Rectal smooth muscle tissue (tissue), 1 donor: ENCODE data around the gene KRTAP23-1.

ENCODE experiments used
- H3K27ac ChIP-seq: one replicate; pipeline ENCODE4 v1.7.0; 2013; ENCODE audit warnings: low read depth, low read length, inconsistent platforms
- H3K27me3 ChIP-seq: one replicate; pipeline ENCODE4 v1.7.0; 2013; ENCODE audit warnings: low read length; ENCODE audit not compliant: control insufficient read depth, insufficient read depth
- H3K36me3 ChIP-seq: one replicate; pipeline ENCODE4 v1.7.0; 2013; ENCODE audit warnings: low read length; ENCODE audit not compliant: control insufficient read depth, insufficient read depth
- H3K4me1 ChIP-seq: one replicate; pipeline ENCODE4 v1.7.0; 2013; ENCODE audit warnings: low read length; ENCODE audit not compliant: control insufficient read depth, insufficient read depth
- H3K4me3 ChIP-seq: one replicate; pipeline ENCODE4 v1.7.0; 2013; ENCODE audit warnings: low read length
- H3K9ac ChIP-seq: one replicate; pipeline ENCODE4 v1.7.0; 2013; ENCODE audit warnings: low read length

The KRTAP23-1 gene

GRCh38 chr21:30348506-30348905 is at the start of gene KRTAP23-1:
KRTAP23-1 (minus strand) TSS chr21:30348606; CDS start chr21:30348606, 0 bp downstream.
- Histone ChIP-seq H3K27ac (no peak within 1 kb of the TSS), H3K4me1 (no peaks in the 10 kb centered on the region), H3K4me3 (no peak within 1 kb of the TSS), H3K27me3 (no peaks in the 10 kb centered on the region), H3K9ac (no peak within 1 kb of the TSS), H3K36me3 (no peaks in the 10 kb centered on the region)

- no peak within 1 kb of the TSS for H3K27ac ChIP-seq
- H3K9ac ChIP-seq: no peak within 1 kb of the TSS
- H3K36me3 ChIP-seq: no peaks in the 10 kb centered on the region
- no peaks in the 10 kb centered on the region for H3K27me3 ChIP-seq
- H3K4me1 ChIP-seq: no peaks in the 10 kb centered on the region
- H3K4me3 ChIP-seq: no peak within 1 kb of the TSS
Observed at GRCh38 chr21:30395731-30396130, 47.3 kb upstream of the KRTAP23-1 start, which contains the start of gene KRTAP13-1. KRTAP13-1 (plus strand) TSS chr21:30396031; CDS start chr21:30396087, 56 bp downstream.

GRCh38 chr21:30391492-30392025 is 43.2 kb upstream of the KRTAP23-1 start:
- H3K9ac ChIP-seq: no peak overlapping the region
- H3K27ac ChIP-seq: no peak overlapping the region
- H3K4me1 ChIP-seq: no peaks in the 10 kb centered on the region
- H3K4me3 ChIP-seq: no peak overlapping the region
- no peaks in the 10 kb centered on the region for H3K27me3 ChIP-seq
- H3K36me3 ChIP-seq: no peaks in the 10 kb centered on the region

DNA sequence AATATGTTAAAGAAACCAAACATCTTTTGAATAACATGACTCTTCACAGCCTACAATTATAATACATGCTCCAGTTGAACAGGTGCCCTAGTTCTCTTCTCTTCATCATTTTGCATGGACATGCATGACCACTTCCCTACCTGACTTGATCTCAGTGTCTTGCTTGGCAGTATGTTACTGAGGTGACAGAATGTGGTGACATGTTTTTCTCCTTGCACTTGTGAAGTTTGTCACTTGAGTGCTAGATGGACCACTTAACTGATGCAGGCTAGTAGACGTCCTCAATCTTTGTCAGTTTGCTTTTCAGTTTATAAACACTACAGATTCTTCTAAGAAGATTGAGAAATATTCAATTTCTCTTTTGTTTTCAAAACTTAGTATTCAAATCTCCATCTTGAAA is 33.8 kb upstream of the KRTAP23-1 start:
- H3K27me3 ChIP-seq: no peaks in the 10 kb centered on the region
- H3K36me3 ChIP-seq: no peaks in the 10 kb centered on the region
- H3K9ac ChIP-seq: no peak overlapping the region
- no peaks in the 10 kb centered on the region for H3K4me1 ChIP-seq
- no peak overlapping the region for H3K27ac ChIP-seq
- H3K4me3 ChIP-seq: no peak overlapping the region

- no peaks in the 10 kb centered on the region for H3K27me3 ChIP-seq
- no peak within 1 kb of the TSS for H3K4me3 ChIP-seq
- no peak within 1 kb of the TSS for H3K27ac ChIP-seq
- no peak within 1 kb of the TSS for H3K9ac ChIP-seq
- no peaks in the 10 kb centered on the region for H3K4me1 ChIP-seq
- H3K36me3 ChIP-seq: no peaks in the 10 kb centered on the region
Observed at GRCh38 chr21:30372139-30372770, 23.8 kb upstream of the KRTAP23-1 start, which contains the start of gene KRTAP13-2. KRTAP13-2 (minus strand) TSS chr21:30372271; CDS start chr21:30372213, 58 bp downstream.

- H3K36me3 ChIP-seq: no peaks in the 10 kb centered on the region
Observed at GRCh38 chr21:30355906-30356305, 7.5 kb upstream of the KRTAP23-1 start.

DNA sequence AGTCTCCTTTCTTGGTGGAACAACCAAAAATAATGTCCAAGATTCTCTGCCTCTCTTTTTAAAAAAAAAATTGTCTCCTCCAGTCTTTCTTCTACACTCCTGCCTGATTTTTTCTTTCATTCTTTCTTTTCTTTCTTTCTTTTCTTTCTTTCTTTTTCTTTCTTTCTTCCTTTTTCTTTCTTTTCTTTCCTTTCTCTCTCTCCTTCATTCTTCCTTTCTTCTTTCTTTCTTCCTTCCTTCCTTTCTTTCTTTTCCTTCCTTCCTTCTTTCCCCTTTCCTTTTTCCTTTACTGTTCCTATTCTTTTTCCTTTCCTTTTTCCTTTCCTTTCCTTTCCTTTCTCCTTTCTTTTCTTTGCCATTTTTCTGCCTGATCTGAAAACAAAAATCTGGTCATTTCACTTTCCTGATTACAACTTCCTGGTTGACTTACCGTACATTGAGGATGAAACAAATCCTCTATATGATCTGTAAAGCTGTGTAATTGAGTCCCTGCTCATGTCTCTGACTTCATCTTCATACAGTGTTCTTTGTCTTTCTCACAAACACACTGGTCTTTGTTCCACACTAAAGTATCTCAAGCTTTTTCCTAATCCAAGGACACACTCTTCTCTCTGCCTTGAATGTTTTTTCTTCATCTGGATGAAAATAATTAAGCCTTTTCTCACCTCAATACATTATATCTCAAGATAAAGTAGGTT is 6.1 kb upstream of the KRTAP23-1 start:
- Histone ChIP-seq H3K4me3 (no peak overlapping the region), H3K4me1 (no peaks in the 10 kb centered on the region), H3K36me3 (no peaks in the 10 kb centered on the region), H3K27ac (no peak overlapping the region), H3K27me3 (no peaks in the 10 kb centered on the region), H3K9ac (no peak overlapping the region)

More at GRCh38 chr21:30355906-30356305, 7.5 kb upstream of the KRTAP23-1 start:
- H3K9ac ChIP-seq: no peak overlapping the region
- H3K4me1 ChIP-seq: no peaks in the 10 kb centered on the region
- H3K27me3 ChIP-seq: no peaks in the 10 kb centered on the region
- H3K4me3 ChIP-seq: no peak overlapping the region
- no peak overlapping the region for H3K27ac ChIP-seq

DNA sequence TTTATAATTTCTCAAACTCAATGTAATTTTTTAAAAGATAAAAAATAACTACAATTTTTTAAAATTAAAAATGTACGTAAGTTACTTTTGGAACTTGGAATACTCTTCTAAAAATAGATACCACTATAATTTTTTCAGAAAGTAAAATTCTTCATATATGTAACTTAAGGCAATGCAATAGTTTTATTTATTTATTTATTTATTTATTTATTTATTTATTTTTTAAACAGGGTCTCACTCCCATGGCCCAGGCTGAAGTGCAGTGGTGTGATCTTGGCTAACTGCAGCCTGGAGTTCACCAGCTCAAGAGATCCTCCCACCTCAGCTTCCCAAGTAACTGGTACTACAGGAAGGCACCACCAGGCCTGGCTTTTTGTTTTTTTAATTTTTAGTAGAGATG is 3.1 kb upstream of the KRTAP23-1 start:
- no peaks in the 10 kb centered on the region for H3K36me3 ChIP-seq
- no peak overlapping the region for H3K4me3 ChIP-seq
- no peak overlapping the region for H3K9ac ChIP-seq
- no peaks in the 10 kb centered on the region for H3K27me3 ChIP-seq
- H3K4me1 ChIP-seq: no peaks in the 10 kb centered on the region
- H3K27ac ChIP-seq: no peak overlapping the region

GRCh38 chr21:30349572-30349971 is 1.2 kb upstream of the KRTAP23-1 start:
- no peak overlapping the region for H3K27ac ChIP-seq
- H3K9ac ChIP-seq: no peak overlapping the region
- no peak overlapping the region for H3K4me3 ChIP-seq
- H3K36me3 ChIP-seq: no peaks in the 10 kb centered on the region
- no peaks in the 10 kb centered on the region for H3K27me3 ChIP-seq
- no peaks in the 10 kb centered on the region for H3K4me1 ChIP-seq

DNA sequence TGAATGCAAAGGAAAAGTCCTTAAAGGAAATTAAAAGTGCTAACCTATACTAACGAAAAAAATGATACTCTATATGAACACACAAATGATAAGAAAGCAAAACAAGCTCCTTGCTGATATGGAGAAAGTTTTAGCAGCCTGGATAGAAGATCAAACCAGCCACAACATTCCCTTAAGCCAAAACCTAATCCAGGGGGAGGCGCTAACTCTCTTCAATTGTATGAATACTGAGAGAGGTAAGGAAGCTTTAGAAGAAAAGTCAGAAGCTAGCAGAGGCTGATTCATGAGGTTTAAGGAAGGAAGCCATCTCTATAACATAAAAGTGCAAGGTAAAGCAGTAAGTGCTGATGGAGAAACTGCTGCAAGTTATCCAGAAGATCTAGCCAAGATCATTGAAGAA is 3.4 kb downstream of the KRTAP23-1 start:
- H3K36me3 ChIP-seq: no peaks in the 10 kb centered on the region
- no peak overlapping the region for H3K9ac ChIP-seq
- H3K27me3 ChIP-seq: no peaks in the 10 kb centered on the region
- no peaks in the 10 kb centered on the region for H3K4me1 ChIP-seq
- H3K27ac ChIP-seq: no peak overlapping the region
- no peak overlapping the region for H3K4me3 ChIP-seq

DNA sequence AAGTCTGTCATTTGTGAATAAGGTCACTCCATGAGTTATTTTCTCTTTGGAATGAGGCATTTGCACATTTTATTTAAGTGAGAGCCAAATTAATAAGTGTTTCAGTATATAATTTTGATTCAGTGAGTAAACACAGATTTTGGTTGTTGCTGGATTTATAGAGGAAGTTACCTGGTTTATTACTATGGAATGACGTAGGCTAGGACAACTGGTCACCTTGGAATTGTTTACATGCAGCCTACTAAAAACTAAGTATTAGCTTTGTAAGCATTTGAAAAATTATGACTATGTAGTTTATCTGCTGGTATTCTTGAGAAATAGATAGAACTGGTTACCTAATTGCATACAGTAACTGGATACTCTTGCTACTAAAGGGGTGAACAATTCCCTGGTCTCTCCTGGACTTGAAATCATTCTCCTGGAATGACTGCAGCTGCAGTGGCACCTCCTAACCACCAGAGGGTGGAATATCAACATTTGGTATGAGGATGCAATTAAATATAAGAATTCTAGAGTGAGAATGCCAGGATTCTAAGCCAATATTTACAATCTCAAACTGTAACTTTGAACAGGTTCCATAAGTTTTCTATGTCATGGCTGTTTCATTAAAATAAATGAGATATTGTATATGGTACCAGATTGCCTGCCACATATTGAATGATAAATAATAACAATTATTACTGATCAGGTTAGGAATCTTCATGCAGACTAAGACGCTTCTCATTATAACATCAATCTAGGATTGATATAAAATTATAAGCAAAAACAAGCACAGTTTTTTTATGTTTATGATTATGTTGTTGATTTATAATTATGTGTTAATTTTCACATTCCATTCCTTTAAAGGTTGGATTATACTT is 7.5 kb downstream of the KRTAP23-1 start:
- H3K4me3 ChIP-seq: no peak overlapping the region

DNA sequence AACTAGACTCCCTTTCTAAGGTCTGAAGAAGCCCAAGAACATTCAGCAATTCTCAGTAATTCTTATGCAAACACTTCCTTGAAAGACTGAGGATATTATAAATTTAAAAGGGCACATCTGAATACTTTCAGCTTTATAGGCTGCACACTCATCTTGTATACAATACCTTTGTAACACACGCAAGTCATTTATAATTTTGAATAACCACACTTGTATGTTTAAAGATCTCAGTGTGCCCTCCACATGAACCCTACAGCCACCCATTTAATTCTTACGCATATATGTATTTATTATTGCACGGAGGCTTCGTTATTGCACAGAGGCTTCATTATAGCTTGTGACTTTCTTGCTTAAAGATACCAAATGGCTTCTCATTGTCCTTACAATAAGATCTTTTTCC is 9.7 kb downstream of the KRTAP23-1 start:
- no peaks in the 10 kb centered on the region for H3K36me3 ChIP-seq
- no peak overlapping the region for H3K9ac ChIP-seq
- H3K27me3 ChIP-seq: no peaks in the 10 kb centered on the region
- H3K4me3 ChIP-seq: no peak overlapping the region
- H3K4me1 ChIP-seq: no peaks in the 10 kb centered on the region
- H3K27ac ChIP-seq: no peak overlapping the region

More for the DNA sequence above, 7.5 kb downstream of the KRTAP23-1 start:
- H3K27me3 ChIP-seq: no peaks in the 10 kb centered on the region
- H3K27ac ChIP-seq: no peak overlapping the region
- H3K9ac ChIP-seq: no peak overlapping the region
- H3K36me3 ChIP-seq: no peaks in the 10 kb centered on the region
- no peaks in the 10 kb centered on the region for H3K4me1 ChIP-seq
